Measurements from ENCODE around the gene THSD1.
"Not testable (repeated sequence)": the region's sequence is repeated elsewhere in the genome, so short reads cannot be mapped to it uniquely, and the experiment has no call there.

THSD1 gene

GRCh38 chr13:52385870-52386269 is 20.1 kb downstream of the THSD1 start:
- no peak for TF ChIP-seq CTCF (IDR thresholded peaks at IDR 0.05; ENCODE audit: control extremely low read depth, extremely low read depth, low read depth, missing control alignments)
- DNase-seq (ENCODE audit: extremely low spot score), result no peak
- CTCF ChIA-PET, result interaction anchor here (1.0 kb wide), 1 partner anchor 64 kb away, joined by 3 read pairs; no protein-coding TSS in a partner anchor
- POLR2A ChIA-PET, result no interaction called here

GRCh38 chr13:52383366-52383765 is 22.6 kb downstream of the THSD1 start:
- ChIA-PET CTCF (no interaction called here), POLR2A (no interaction called here)
- no peak for DNase-seq (ENCODE audit: extremely low spot score)
- no peak for TF ChIP-seq CTCF (IDR thresholded peaks at IDR 0.05; ENCODE audit: control extremely low read depth, extremely low read depth, low read depth, missing control alignments)

GRCh38 chr13:52378312-52378711 is 27.7 kb downstream of the THSD1 start:
- no peak for TF ChIP-seq CTCF (IDR thresholded peaks at IDR 0.05; ENCODE audit: control extremely low read depth, extremely low read depth, low read depth, missing control alignments)
- ChIA-PET POLR2A (no interaction called here), CTCF (interaction anchor here (0.6 to 1.3 kb wide), 2 partner anchors 9 to 32 kb away, joined by 3 to 4 read pairs; no protein-coding TSS in a partner anchor)
- DNase-seq (ENCODE audit: extremely low spot score), result no peak

- POLR2A ChIA-PET, result no interaction called here
- CTCF ChIA-PET, result interaction anchor here (0.6 to 1.3 kb wide), 2 partner anchors 10 to 32 kb away, joined by 3 to 4 read pairs; no protein-coding TSS in a partner anchor
- no peak for DNase-seq (ENCODE audit: extremely low spot score)
- no peak for TF ChIP-seq CTCF (IDR thresholded peaks at IDR 0.05; ENCODE audit: control extremely low read depth, extremely low read depth, low read depth, missing control alignments)
Measured at GRCh38 chr13:52377898-52378297, 28.1 kb downstream of the THSD1 start.

- DNase-seq (ENCODE audit: extremely low spot score), result no peak
- ChIA-PET POLR2A (no interaction called here), CTCF (interaction anchor here (1.5 kb wide), 1 partner anchor 13 kb away, joined by 5 read pairs; no protein-coding TSS in a partner anchor)
- TF ChIP-seq CTCF (IDR thresholded peaks at IDR 0.05; ENCODE audit: control extremely low read depth, extremely low read depth, low read depth, missing control alignments), result no peak
Measured at GRCh38 chr13:52374873-52375411, 31.0 kb downstream of the THSD1 start.

- POLR2A ChIA-PET, result no interaction called here
- CTCF ChIA-PET, result interaction anchor here (1.5 kb wide), 1 partner anchor 14 kb away, joined by 5 read pairs; no protein-coding TSS in a partner anchor
- TF ChIP-seq CTCF (IDR thresholded peaks at IDR 0.05; ENCODE audit: control extremely low read depth, extremely low read depth, low read depth, missing control alignments), result no peak
- no peak for DNase-seq (ENCODE audit: extremely low spot score)
Measured at GRCh38 chr13:52374389-52374788, 31.6 kb downstream of the THSD1 start.

GRCh38 chr13:52373277-52373676 is 32.7 kb downstream of the THSD1 start:
- DNase-seq (ENCODE audit: extremely low spot score); POLR2A ChIA-PET; CTCF ChIA-PET: not testable (repeated sequence)
